B cell (primary cell): ENCODE results near the gene PRKAG2.

Experiments used
- CTCF ChIP-seq: fragments of 200-600 bp; IDR thresholded peaks from one replicate; pipeline ENCODE4 v1.8.0; 2022; ENCODE audit warnings: antibody characterized with exemption, mild to moderate bottlenecking
- EZH2 ChIP-seq: IDR thresholded peaks from 2 replicates; pipeline ENCODE4 v1.6.1; 2012; ENCODE audit warnings: borderline replicate concordance, low read depth, mild to moderate bottlenecking, moderate library complexity, low read length; ENCODE audit not compliant: insufficient read depth, poor library complexity, severe bottlenecking

GRCh38 chr7:151524331-151524730 is 352.6 kb downstream of the PRKAG2 start:
- no peak for TF ChIP-seq CTCF
- no peak for TF ChIP-seq EZH2
